Colonic mucosa (tissue), 4 donors: ENCODE results near the gene CUL4A. TPM values are rescaled to one million over a fixed set of nuclear protein-coding genes. Genes with fewer than 3 reads are reported as not detected.

Source experiments
- DNase-seq: peaks from one replicate; pipeline ENCODE4 v3.0.0-alpha.2; 2020
- H3K27ac ChIP-seq: fragments of 200-600 bp; one replicate; pipeline ENCODE4 v1.8.0; 2021
- H3K27me3 ChIP-seq: fragments of 200-600 bp; one replicate; pipeline ENCODE4 v1.8.0; 2021
- H3K36me3 ChIP-seq: fragments of 200-600 bp; one replicate; pipeline ENCODE4 v1.8.0; 2021
- H3K4me1 ChIP-seq: fragments of 200-600 bp; one replicate; pipeline ENCODE4 v1.8.0; 2021; ENCODE audit warnings: mild to moderate bottlenecking
- H3K4me3 ChIP-seq: fragments of 200-600 bp; one replicate; pipeline ENCODE4 v1.8.0; 2021
- H3K9ac ChIP-seq, 2 donors: one replicate each; pipeline ENCODE4 v1.7.0; 2013; ENCODE audit warnings: control low read depth in 2 of 2, low read depth in 2 of 2, low read length in 2 of 2
- H3K9me3 ChIP-seq: fragments of 200-600 bp; one replicate; pipeline ENCODE4 v1.8.0; 2021
- CTCF ChIP-seq: fragments of 200-600 bp; IDR thresholded peaks from one replicate; pipeline ENCODE4 v1.8.0; 2022; ENCODE audit warnings: antibody characterized with exemption, mild to moderate bottlenecking
- intact Hi-C: fragments of 100-400 bp; cut with DNase I; formaldehyde crosslinking; loops from one replicate; pipeline ENCODE4 v1.14.1; 2022
- total RNA-seq, 2 donors: library from RNA; stranded (reverse); fragmentation: NEBNext Ultra II Directional in 1 of 2; extraction: Animal tissue kit (Norgen Biotek cat#: 25700) in 1 of 2; gene quantifications; one replicate each; pipeline ENCODE4 v1.2.1, GENCODE V29; 2021
- donor health status: healthy.
- donor health status: DM: no; HTN: no; CAD: no.
- donor health status: DM: no; HTN: no; CAD: no.

Gene CUL4A
- total RNA-seq, 2 donors from 2014 or later: 54.6 to 62.6 TPM

GRCh38 chr13:113298043-113298945 is 88.9 kb downstream of the CUL4A start:
- H3K9me3 ChIP-seq: no peaks in the 10 kb centered on the region
- H3K4me3 ChIP-seq: peak overlapping the region; percentile 96
- no peak for TF ChIP-seq CTCF
- no peak overlapping the region for H3K27ac ChIP-seq
- peaks cover 3% of the 10 kb centered on the region for H3K4me1 ChIP-seq
- H3K27me3 ChIP-seq: no peaks in the 10 kb centered on the region
- H3K9ac ChIP-seq: peak overlapping the region; percentile 82 to 93
- H3K36me3 ChIP-seq: no peaks in the 10 kb centered on the region
- intact Hi-C loops: no loop called here
- DNase-seq: no peak

- Histone ChIP-seq H3K4me3 (no peak overlapping the region), H3K36me3 (no peaks in the 10 kb centered on the region), H3K27me3 (no peaks in the 10 kb centered on the region), H3K9me3 (no peaks in the 10 kb centered on the region), H3K27ac (no peak overlapping the region), H3K4me1 (peaks cover 3% of the 10 kb centered on the region), H3K9ac (no peak overlapping the region)
- no peak for TF ChIP-seq CTCF
- intact Hi-C loops: no loop called here
- no peak for DNase-seq
Measured at GRCh38 chr13:113299951-113300350, 90.5 kb downstream of the CUL4A start.

GRCh38 chr13:113302986-113303385 is 93.6 kb downstream of the CUL4A start:
- H3K27me3 ChIP-seq: no peaks in the 10 kb centered on the region
- no peaks in the 10 kb centered on the region for H3K36me3 ChIP-seq
- peaks cover 3% of the 10 kb centered on the region for H3K4me1 ChIP-seq
- H3K27ac ChIP-seq: no peak overlapping the region
- DNase-seq: no peak
- no peak overlapping the region for H3K4me3 ChIP-seq
- intact Hi-C loops: no loop called here
- H3K9ac ChIP-seq: no peak overlapping the region
- H3K9me3 ChIP-seq: no peaks in the 10 kb centered on the region
- no peak for TF ChIP-seq CTCF

GRCh38 chr13:113304121-113304520 is 94.7 kb downstream of the CUL4A start:
- Histone ChIP-seq H3K27ac (no peak overlapping the region), H3K4me3 (no peak overlapping the region), H3K9ac (no peak overlapping the region), H3K9me3 (no peaks in the 10 kb centered on the region), H3K36me3 (no peaks in the 10 kb centered on the region), H3K4me1 (no peaks in the 10 kb centered on the region), H3K27me3 (no peaks in the 10 kb centered on the region)
- no peak for DNase-seq
- intact Hi-C loops: no loop called here
- no peak for TF ChIP-seq CTCF

GRCh38 chr13:113305208-113305607 is 95.8 kb downstream of the CUL4A start:
- no peak for TF ChIP-seq CTCF
- peaks cover 3% of the 10 kb centered on the region for H3K4me1 ChIP-seq
- intact Hi-C loops: no loop called here
- no peak overlapping the region for H3K27ac ChIP-seq
- DNase-seq: no peak
- no peaks in the 10 kb centered on the region for H3K27me3 ChIP-seq
- no peak overlapping the region for H3K9ac ChIP-seq
- H3K36me3 ChIP-seq: no peaks in the 10 kb centered on the region
- no peak overlapping the region for H3K4me3 ChIP-seq
- no peaks in the 10 kb centered on the region for H3K9me3 ChIP-seq
